22Rv1 (cell line): ENCODE measurements around the gene CKLF.

Experiments
- ZFX ChIP-seq: fragments of 450-650 bp; IDR thresholded peaks from 2 replicates; pipeline ENCODE4 v1.6.1; 2017; ENCODE audit warnings: antibody characterized with exemption, borderline replicate concordance
- TF ChIP-seq, protein P1 (sequence below): fragments of 450-650 bp; IDR thresholded peaks from 2 replicates; pipeline ENCODE4 v1.5.1; 2017; ENCODE audit warnings: mild to moderate bottlenecking

DNA sequence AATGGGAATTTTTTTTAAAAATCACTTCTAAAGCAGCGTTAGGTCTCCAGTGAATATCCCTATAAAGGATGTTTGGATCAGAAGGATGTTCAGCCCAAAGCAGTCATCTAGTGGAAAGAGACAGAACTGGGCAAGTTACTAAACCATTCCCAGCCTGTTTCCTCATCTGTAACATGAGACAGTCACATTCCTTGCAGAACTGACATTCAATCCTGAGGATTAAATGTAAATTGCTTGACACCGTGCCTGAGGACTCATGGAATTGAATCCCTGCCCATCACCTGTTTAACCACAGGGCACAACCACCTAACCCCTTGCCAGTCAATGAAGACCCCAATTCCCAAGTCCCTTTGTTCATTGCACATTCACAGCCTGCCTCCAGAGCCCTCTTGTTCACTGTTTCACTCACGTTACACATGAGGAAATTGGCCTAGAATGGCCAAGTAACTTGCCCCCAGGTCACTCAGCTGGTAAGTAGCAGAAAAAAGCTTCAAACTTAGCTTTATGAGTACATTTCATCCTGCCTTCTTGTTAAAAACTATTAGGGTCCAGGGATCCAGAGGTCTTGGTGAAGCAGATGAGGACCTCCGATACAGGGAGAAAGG, 28.3 kb downstream of the CKLF start:
- TF ChIP-seq, protein P1, sequence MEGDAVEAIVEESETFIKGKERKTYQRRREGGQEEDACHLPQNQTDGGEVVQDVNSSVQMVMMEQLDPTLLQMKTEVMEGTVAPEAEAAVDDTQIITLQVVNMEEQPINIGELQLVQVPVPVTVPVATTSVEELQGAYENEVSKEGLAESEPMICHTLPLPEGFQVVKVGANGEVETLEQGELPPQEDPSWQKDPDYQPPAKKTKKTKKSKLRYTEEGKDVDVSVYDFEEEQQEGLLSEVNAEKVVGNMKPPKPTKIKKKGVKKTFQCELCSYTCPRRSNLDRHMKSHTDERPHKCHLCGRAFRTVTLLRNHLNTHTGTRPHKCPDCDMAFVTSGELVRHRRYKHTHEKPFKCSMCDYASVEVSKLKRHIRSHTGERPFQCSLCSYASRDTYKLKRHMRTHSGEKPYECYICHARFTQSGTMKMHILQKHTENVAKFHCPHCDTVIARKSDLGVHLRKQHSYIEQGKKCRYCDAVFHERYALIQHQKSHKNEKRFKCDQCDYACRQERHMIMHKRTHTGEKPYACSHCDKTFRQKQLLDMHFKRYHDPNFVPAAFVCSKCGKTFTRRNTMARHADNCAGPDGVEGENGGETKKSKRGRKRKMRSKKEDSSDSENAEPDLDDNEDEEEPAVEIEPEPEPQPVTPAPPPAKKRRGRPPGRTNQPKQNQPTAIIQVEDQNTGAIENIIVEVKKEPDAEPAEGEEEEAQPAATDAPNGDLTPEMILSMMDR: no peak
- TF ChIP-seq ZFX: no peak
